Psoas muscle (tissue), 8 donors: ENCODE measurements around the gene SLC35B2. TPM values are rescaled to one million over a fixed set of nuclear protein-coding genes. Genes with fewer than 3 reads are reported as not detected.

Experiments used
- ATAC-seq, 4 donors: fragments of 200-7000 bp; cut with Tn5 transposase; one replicate each; pipeline ENCODE4 v1.9.1; 2020; ENCODE audit warnings: moderate library complexity in 3 of 4, mild to moderate bottlenecking in 2 of 4
- DNase-seq, 2 donors: peaks; one replicate each; pipeline ENCODE4 v3.0.0-alpha.2; 2020
- H3K27ac ChIP-seq: fragments of 200-600 bp; one replicate; pipeline ENCODE4 v1.8.0; 2022
- H3K27me3 ChIP-seq, 3 donors: fragments of 200-600 bp in 1 of 3; one replicate each; pipeline versions ENCODE4 v1.6.1 to v1.8.0; 2013 to 2022; ENCODE audit warnings: low read length in 2 of 3, mild to moderate bottlenecking in 2 of 3, moderate library complexity in 1 of 3; ENCODE audit not compliant: insufficient read depth in 3 of 3
- H3K36me3 ChIP-seq, 2 donors: fragments of 200-600 bp in 1 of 2; one replicate each; pipeline versions ENCODE4 v1.6.1 to v1.8.0; 2013 to 2022; ENCODE audit warnings: low read depth in 1 of 2, mild to moderate bottlenecking in 1 of 2, moderate library complexity in 1 of 2; ENCODE audit not compliant: insufficient read depth in 1 of 2
- H3K4me1 ChIP-seq: fragments of 200-600 bp; one replicate; pipeline ENCODE4 v1.8.0; 2022
- H3K4me3 ChIP-seq: fragments of 200-600 bp; one replicate; pipeline ENCODE4 v1.8.0; 2022; ENCODE audit warnings: mild to moderate bottlenecking
- H3K9me3 ChIP-seq: fragments of 200-600 bp; one replicate; pipeline ENCODE4 v1.8.0; 2022
- CTCF ChIP-seq: fragments of 200-600 bp; IDR thresholded peaks from one replicate; pipeline ENCODE4 v1.8.0; 2022; ENCODE audit warnings: antibody characterized with exemption
- WGBS, 3 donors: extraction: QIAGEN DNeasy Blood & Tissue Kit; methylation state at CpG; one replicate each; pipeline versions ENCODE4 v1.1.6 to v1.1.7; 2013; 5-methylcytosine and 5-hydroxymethylcytosine counted together
- intact Hi-C, 2 donors: fragments of 100-400 bp; cut with DNase I; formaldehyde crosslinking; loops; one replicate each; pipeline versions ENCODE4 v1.11.0 to v1.14.2; 2022
- polyA plus RNA-seq, 3 donors: library from polyadenylated mRNA; stranded (reverse); fragments of 200-250 nt; gene quantifications; one replicate each; pipeline ENCODE4 v1.2.3, GENCODE V29; 2013
- total RNA-seq, 4 donors: library from RNA; stranded (reverse); fragmentation: NEBNext Ultra II Directional in 2 of 4; extraction: Animal tissue kit (Norgen Biotek cat#: 25700) in 2 of 4; gene quantifications; one replicate each; pipeline versions ENCODE4 v1.2.1 to v1.2.4, GENCODE V29; 2021 to 2023
- donor health status: healthy with polysubstance abuse.
- donor health status: DM: no; HTN: no; CAD: no; lungs with moderate emphysema.
- donor health status: Bipolar disorder and iron deficiency.
- donor health status: healthy.
- donor health status: DM: yes; HTN: yes; CAD: no.
- donor health status: DM: no; HTN: no; CAD: no.
- donor health status: DM: no; HTN: no; CAD: no.
- donor health status: DM: yes; HTN: yes; CAD: no.

Gene SLC35B2
- total and polyA plus RNA-seq, 7 donors = 10.9 to 23.6 (median 20.8) TPM

- intact Hi-C loops = loop anchor here in 1 of 2 donors (2.0 kb wide), 1 partner anchor 474 kb away; no protein-coding TSS in a partner anchor
- Histone ChIP-seq H3K36me3 (peaks cover 12 to 39% of the 10 kb centered on the region in 2 donors), H3K27ac (peak within 1 kb of the TSS; percentile 100), H3K4me3 (peak within 1 kb of the TSS; percentile 82), H3K4me1 (peaks cover 30% of the 10 kb centered on the region), H3K9me3 (no peaks in the 10 kb centered on the region), H3K27me3 (no peaks in the 10 kb centered on the region)
- peak; percentile 84 to 86 (median 84) for ATAC-seq
- peak; percentile 93 to 96 for DNase-seq
- 0% methylated on average over 34 of the region's 34 CpGs for WGBS, 3 donors
- no peak for TF ChIP-seq CTCF
Observed at GRCh38 chr6:44246663-44247337, 10.5 kb downstream of the SLC35B2 start, which contains the start of gene HSP90AB1. Gene HSP90AB1, plus strand, starts transcription at chr6:44247101. Its CDS starts 1,529 bp downstream, at chr6:44248630.

GRCh38 chr6:44245912-44246662 lies 11.2 kb downstream of the SLC35B2 start:
- WGBS, 3 donors = 0 to 1% (median 1%) methylated on average over 51 to 62 of the region's 62 CpGs
- ATAC-seq (peak; percentile 76 to 79 (median 77)), DNase-seq (peak; percentile 94 to 96)
- Histone ChIP-seq H3K27me3 (no peaks in the 10 kb centered on the region), H3K9me3 (no peaks in the 10 kb centered on the region), H3K36me3 (peaks cover 10 to 32% of the 10 kb centered on the region in 2 donors), H3K27ac (peak overlapping the region; percentile 100), H3K4me1 (peaks cover 30% of the 10 kb centered on the region), H3K4me3 (peak overlapping the region; percentile 82)
- TF ChIP-seq CTCF = peak; percentile 31
- intact Hi-C loops = loop anchor here in 1 of 2 donors (2.0 kb wide), 1 partner anchor 473 kb away; no protein-coding TSS in a partner anchor

- H3K9me3 ChIP-seq = no peaks in the 10 kb centered on the region
- DNase-seq (no peak), ATAC-seq (no peak)
- intact Hi-C loops = no loop called here
- peaks cover 7 to 26% of the 10 kb centered on the region in 2 donors for H3K36me3 ChIP-seq
- TF ChIP-seq CTCF = no peak
- no peaks in the 10 kb centered on the region for H3K27me3 ChIP-seq
- peak overlapping the region; percentile 82 for H3K4me3 ChIP-seq
- peaks cover 24% of the 10 kb centered on the region for H3K4me1 ChIP-seq
- H3K27ac ChIP-seq = peak overlapping the region; percentile 100
- WGBS, 3 donors = 52 to 63% (median 53%) methylated on average over 12 of the region's 12 CpGs
Observed at GRCh38 chr6:44245391-44245911, 11.9 kb downstream of the SLC35B2 start.

- no peak for TF ChIP-seq CTCF
- Histone ChIP-seq H3K36me3 (peaks cover 0 to 5% of the 10 kb centered on the region in 2 donors), H3K4me3 (no peak overlapping the region), H3K27me3 (no peaks in the 10 kb centered on the region), H3K4me1 (peaks cover 4% of the 10 kb centered on the region), H3K9me3 (no peaks in the 10 kb centered on the region), H3K27ac (no peak overlapping the region)
- no peak for ATAC-seq
- intact Hi-C loops = no loop called here
- 92 to 95% (median 94%) methylated on average over 7 of the region's 7 CpGs for WGBS, 3 donors
- DNase-seq = peak in 1 of 2 donors; percentile 17
Observed at GRCh38 chr6:44243345-44243744, 14.0 kb downstream of the SLC35B2 start.
